IMR-90 (cell line): Measurements from ENCODE around the gene HAAO. TPM values are rescaled to one million over a fixed set of nuclear protein-coding genes. Genes with fewer than 3 reads are reported as not detected.

Experiments used
- ATAC-seq: fragments of 200-7000 bp; cut with Tn5 transposase; 2 replicates; pipeline ENCODE4 v1.9.1; 2020; ENCODE audit warnings: low read depth, mild to moderate bottlenecking, moderate library complexity
- BruUV-seq: library from RNA; stranded (reverse); fragments of 400-500 nt; replicated peaks from 2 replicates; lab custom pipeline; 2021; lab: Mats Ljungman, UMichigan
- CTCF ChIA-PET: fragments of 300-600 bp; formaldehyde crosslinking; extraction: SDS; loops from one replicate; lab custom pipeline; 2021; ENCODE audit warnings: antibody characterized with exemption; lab: Yijun Ruan, JAX
- POLR2A ChIA-PET: fragments of 300-600 bp; sonication (Branson Sonifier 250); formaldehyde crosslinking; loops from one replicate; lab custom pipeline; 2022; ENCODE audit warnings: antibody characterized with exemption; ENCODE audit not compliant: unreplicated experiment; lab: Charles Lee
- DNase-seq: peaks from one replicate; pipeline ENCODE4 v3.0.0; 2013
- H2AFZ ChIP-seq: replicated peaks from 2 replicates; pipeline ENCODE3; 2013; ENCODE audit warnings: low read length, mild to moderate bottlenecking; ENCODE audit not compliant: poor library complexity
- H2AK5ac ChIP-seq: 2 replicates; pipeline ENCODE4 v1.6.1; 2013; ENCODE audit warnings: low read depth, low read length, inconsistent platforms
- H2AK9ac ChIP-seq: replicated peaks from 2 replicates; pipeline ENCODE3; 2013; ENCODE audit warnings: mild to moderate bottlenecking, low read depth, low read length, moderate library complexity; ENCODE audit not compliant: poor library complexity
- H2BK120ac ChIP-seq: 2 replicates; pipeline ENCODE4 v1.6.1; 2013; ENCODE audit warnings: low read depth, low read length, inconsistent platforms
- H2BK15ac ChIP-seq: 3 replicates; pipeline ENCODE4 v1.6.1; 2013; ENCODE audit warnings: low read depth, low read length, inconsistent platforms
- H2BK20ac ChIP-seq: 2 replicates; pipeline ENCODE4 v1.6.1; 2013; ENCODE audit warnings: low read depth, mild to moderate bottlenecking, inconsistent platforms, low read length, moderate library complexity
- H2BK5ac ChIP-seq: 2 replicates; pipeline ENCODE4 v1.6.1; 2013; ENCODE audit warnings: mild to moderate bottlenecking, low read depth, low read length, inconsistent platforms; ENCODE audit not compliant: poor library complexity, severe bottlenecking
- H3K14ac ChIP-seq: replicated peaks from 2 replicates; pipeline ENCODE4 v1.6.1; 2013; ENCODE audit warnings: low read depth, low read length, inconsistent platforms
- H3K18ac ChIP-seq: 2 replicates; pipeline ENCODE4 v1.6.1; 2013; ENCODE audit warnings: low read depth, low read length, control low read depth
- H3K23ac ChIP-seq: 2 replicates; pipeline ENCODE4 v1.6.1; 2013; ENCODE audit warnings: low read depth, low read length, inconsistent platforms
- H3K27ac ChIP-seq: 2 replicates; pipeline ENCODE4 v1.5.1; 2013; ENCODE audit warnings: mild to moderate bottlenecking, control low read depth, low read length; ENCODE audit not compliant: insufficient read depth
- H3K27me3 ChIP-seq: 2 replicates; pipeline ENCODE4 v1.6.1; 2013; ENCODE audit warnings: low read length; ENCODE audit not compliant: control insufficient read depth, insufficient read depth
- H3K36me3 ChIP-seq: 2 replicates; pipeline ENCODE4 v1.6.1; 2013; ENCODE audit warnings: low read length, mixed read lengths; ENCODE audit not compliant: control insufficient read depth, insufficient read depth
- H3K4ac ChIP-seq: 2 replicates; pipeline ENCODE4 v1.6.1; 2013; ENCODE audit warnings: low read depth, low read length, inconsistent platforms
- H3K4me1 ChIP-seq: 2 replicates; pipeline ENCODE4 v1.6.1; 2013; ENCODE audit warnings: low read length, mixed read lengths; ENCODE audit not compliant: control insufficient read depth, insufficient read depth
- H3K4me2 ChIP-seq: 2 replicates; pipeline ENCODE4 v1.6.1; 2013; ENCODE audit warnings: low read depth, mild to moderate bottlenecking, control low read depth, low read length, moderate library complexity
- H3K4me3 ChIP-seq: 2 replicates; pipeline ENCODE4 v1.5.1; 2013; ENCODE audit warnings: low read depth, mild to moderate bottlenecking, control low read depth, low read length, moderate library complexity; ENCODE audit not compliant: insufficient read depth
- H3K56ac ChIP-seq: 2 replicates; pipeline ENCODE4 v1.6.1; 2013; ENCODE audit warnings: low read length, inconsistent platforms; ENCODE audit not compliant: insufficient read depth; ENCODE audit errors: extremely low read depth
- H3K79me1 ChIP-seq, 2 experiments: 2 replicates each; pipeline ENCODE4 v1.6.1; 2013; ENCODE audit warnings: low read length in 2 of 2, inconsistent platforms in 1 of 2, low read depth in 1 of 2
- H3K9ac ChIP-seq: 2 replicates; pipeline ENCODE4 v1.6.1; 2013; ENCODE audit warnings: low read depth, low read length, control low read depth
- H3K9me1 ChIP-seq: 2 replicates; pipeline ENCODE4 v1.6.1; 2013; ENCODE audit warnings: low read length, inconsistent platforms; ENCODE audit not compliant: insufficient read depth
- H3K9me3 ChIP-seq: 2 replicates; pipeline ENCODE4 v1.6.1; 2013; ENCODE audit warnings: low read length; ENCODE audit not compliant: control insufficient read depth, insufficient read depth
- H4K20me1 ChIP-seq: 2 replicates; pipeline ENCODE4 v1.6.1; 2013; ENCODE audit warnings: low read length, inconsistent platforms; ENCODE audit not compliant: insufficient read depth
- H4K5ac ChIP-seq: 2 replicates; pipeline ENCODE4 v1.6.1; 2013; ENCODE audit warnings: mild to moderate bottlenecking, low read depth, low read length, control low read depth
- H4K8ac ChIP-seq, 2 experiments: 2 replicates each; pipeline ENCODE4 v1.6.1; 2013; ENCODE audit warnings: low read depth in 2 of 2, low read length in 2 of 2, control low read depth in 1 of 2, inconsistent platforms in 1 of 2
- H4K91ac ChIP-seq: 2 replicates; pipeline ENCODE4 v1.6.1; 2013; ENCODE audit warnings: low read depth, low read length, inconsistent platforms; ENCODE audit not compliant: insufficient read depth
- BHLHE40 ChIP-seq: fragments of 150-350 bp; IDR thresholded peaks from 2 replicates; pipeline ENCODE4 v1.6.1; 2016; ENCODE audit warnings: mild to moderate bottlenecking, low read depth, low read length
- CEBPB ChIP-seq: IDR thresholded peaks from 2 replicates; pipeline ENCODE4 v1.6.1; 2012; ENCODE audit warnings: low read depth, low read length, improper control_type of control experiment
- CHD1 ChIP-seq: IDR thresholded peaks from 2 replicates; pipeline ENCODE4 v1.6.1; 2012; ENCODE audit warnings: low read depth, low read length, improper control_type of control experiment
- ELK1 ChIP-seq: fragments of 150-350 bp; IDR thresholded peaks from 2 replicates; pipeline ENCODE4 v1.6.1; 2016; ENCODE audit warnings: low read depth, mild to moderate bottlenecking, low read length, moderate library complexity, borderline replicate concordance
- FOS ChIP-seq: fragments of 150-350 bp; IDR thresholded peaks from 2 replicates; pipeline ENCODE4 v1.6.1; 2016; ENCODE audit warnings: low read depth, low read length
- MAFK ChIP-seq: IDR thresholded peaks from 2 replicates; pipeline ENCODE4 v1.6.1; 2012; ENCODE audit warnings: low read depth, low read length, improper control_type of control experiment
- MAZ ChIP-seq: IDR thresholded peaks from 2 replicates; pipeline ENCODE4 v1.6.1; 2012; ENCODE audit warnings: low read depth, mild to moderate bottlenecking, low read length, improper control_type of control experiment, moderate library complexity, borderline replicate concordance
- MXI1 ChIP-seq: IDR thresholded peaks from 2 replicates; pipeline ENCODE4 v1.6.1; 2012; ENCODE audit warnings: low read depth, mild to moderate bottlenecking, low read length, moderate library complexity, borderline replicate concordance
- NFE2L2 ChIP-seq: fragments of 150-350 bp; IDR thresholded peaks from 2 replicates; pipeline ENCODE4 v1.6.1; 2016; ENCODE audit warnings: low read depth, mild to moderate bottlenecking, low read length
- POLR2A ChIP-seq: IDR thresholded peaks from 2 replicates; pipeline ENCODE4 v1.6.1; 2012; ENCODE audit warnings: mild to moderate bottlenecking, low read depth, low read length
- RAD21 ChIP-seq: IDR thresholded peaks from 2 replicates; pipeline ENCODE4 v1.6.1; 2012; ENCODE audit warnings: low read length, improper control_type of control experiment
- RCOR1 ChIP-seq: IDR thresholded peaks from 2 replicates; pipeline ENCODE4 v1.6.1; 2012; ENCODE audit warnings: mild to moderate bottlenecking, low read length, improper control_type of control experiment; ENCODE audit not compliant: insufficient replicate concordance
- RFX5 ChIP-seq: IDR thresholded peaks from 2 replicates; pipeline ENCODE4 v1.8.0; 2012; ENCODE audit warnings: low read depth, mild to moderate bottlenecking, low read length, moderate library complexity
- SMC3 ChIP-seq: fragments of 150-350 bp; IDR thresholded peaks from 2 replicates; pipeline ENCODE4 v1.6.1; 2016; ENCODE audit warnings: low read depth, mild to moderate bottlenecking, antibody characterized with exemption, low read length, moderate library complexity
- USF2 ChIP-seq: fragments of 150-350 bp; IDR thresholded peaks from 2 replicates; pipeline ENCODE4 v1.6.1; 2017; ENCODE audit warnings: mild to moderate bottlenecking, antibody characterized with exemption, low read length, low read depth
- WGBS, 2 experiments: methylation state at CpG; one replicate each; pipeline versions ENCODE4 v1.1.5 to v1.1.7; 2013; ENCODE audit warnings: missing lambda C conversion rate in 2 of 2; ENCODE audit not compliant: insufficient read length in 1 of 2; ENCODE audit errors: extremely low coverage in 2 of 2; 5-methylcytosine and 5-hydroxymethylcytosine counted together
- dilution Hi-C: fragments of 300-500 bp; cut with HindIII; formaldehyde crosslinking; loops from one replicate; pipeline ENCODE4 v1.14.3; 2018; ENCODE audit warnings: low sequenced_read_pairs; ENCODE audit not compliant: unreplicated experiment
- in situ Hi-C: fragments of 300-500 bp; cut with MboI; formaldehyde crosslinking; loops from 3 replicates; pipeline ENCODE4 v1.14.3; 2019; ENCODE audit warnings: low sequenced_read_pairs, inconsistent platforms, mixed read lengths
- intact Hi-C: fragments of 100-400 bp; cut with micrococcal nuclease; formaldehyde crosslinking; loops from 2 replicates; pipeline ENCODE4 v1.10.0; 2022
- polyA plus RNA-seq, 3 experiments: library from polyadenylated mRNA; depleted of rRNA; stranded (reverse); fragments of >200 nt; gene quantifications; 2 replicates each; pipeline ENCODE4 v1.2.3, GENCODE V29; 2012; ENCODE audit warnings: low replicate concordance in 1 of 3
- total RNA-seq: library from RNA; depleted of rRNA; stranded (reverse); fragments of >200 nt; gene quantifications from 2 replicates; pipeline ENCODE4 v1.2.3, GENCODE V29; 2012
- TF ChIP-seq, protein P1 (sequence below): conservative IDR thresholded peaks from 2 replicates; pipeline ENCODE4 v1.5.1; 2012; ENCODE audit warnings: mild to moderate bottlenecking, low read depth, low read length, improper control_type of control experiment

Gene HAAO
- total and polyA plus RNA-seq, 2 of the 4 experiments (the other 2 are of a cell fraction) = 0.05 to 0.18 TPM

DNA sequence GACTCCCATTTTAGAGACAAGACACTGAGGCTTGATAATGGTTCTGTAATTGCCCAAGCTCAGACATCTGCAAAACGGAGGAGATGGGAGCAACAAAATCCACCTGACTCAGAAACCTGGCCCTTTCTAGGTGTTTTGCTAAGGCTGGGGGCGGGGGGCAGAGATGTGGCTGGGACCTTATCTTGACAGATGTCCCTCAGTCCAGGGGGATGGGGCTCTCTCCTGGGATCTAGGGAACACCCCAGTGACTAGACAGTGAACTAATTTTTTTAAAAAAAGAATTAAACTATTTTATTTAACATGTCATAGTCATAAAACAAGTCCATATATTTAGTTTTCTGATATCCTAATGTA is 32.0 kb upstream of the HAAO start:
- no peak overlapping the region for H4K5ac ChIP-seq
- no peak overlapping the region for H4K8ac ChIP-seq
- H3K4me1 ChIP-seq = peaks cover 2% of the 10 kb centered on the region; the same call in 1 of the 2 replicates
- BruUV-seq = no TSS peak
- H3K36me3 ChIP-seq = no peaks in the 10 kb centered on the region
- DNase-seq (no peak), ATAC-seq (no peak)
- in situ Hi-C loops (no loop called here), intact Hi-C loops (loop anchor here (10.0 kb wide), 1 partner anchor 330 kb away; the partner anchor contains the start of gene KCNG3), dilution Hi-C loops (no loop called here)
- H2AK9ac ChIP-seq = no peak overlapping the region
- H2AK5ac ChIP-seq = no peak overlapping the region
- no CpG with 5 or more reads among the region's 2 CpGs for WGBS, 2 experiments
- no peak overlapping the region for H3K56ac ChIP-seq
- H2BK20ac ChIP-seq = no peak overlapping the region
- no peak for TF ChIP-seq SMC3
- TF ChIP-seq MAZ = no peak
- no peak for TF ChIP-seq RAD21
- TF ChIP-seq MXI1 = no peak
- no peak for TF ChIP-seq USF2
- no peak for TF ChIP-seq CEBPB
- TF ChIP-seq ELK1 = no peak
- no peak for TF ChIP-seq BHLHE40
- no peak for TF ChIP-seq RCOR1
- no peak for TF ChIP-seq POLR2A
- no peak for TF ChIP-seq CHD1
- TF ChIP-seq FOS = no peak
- no peak for TF ChIP-seq RFX5
- TF ChIP-seq NFE2L2 = no peak
- TF ChIP-seq, protein P1, sequence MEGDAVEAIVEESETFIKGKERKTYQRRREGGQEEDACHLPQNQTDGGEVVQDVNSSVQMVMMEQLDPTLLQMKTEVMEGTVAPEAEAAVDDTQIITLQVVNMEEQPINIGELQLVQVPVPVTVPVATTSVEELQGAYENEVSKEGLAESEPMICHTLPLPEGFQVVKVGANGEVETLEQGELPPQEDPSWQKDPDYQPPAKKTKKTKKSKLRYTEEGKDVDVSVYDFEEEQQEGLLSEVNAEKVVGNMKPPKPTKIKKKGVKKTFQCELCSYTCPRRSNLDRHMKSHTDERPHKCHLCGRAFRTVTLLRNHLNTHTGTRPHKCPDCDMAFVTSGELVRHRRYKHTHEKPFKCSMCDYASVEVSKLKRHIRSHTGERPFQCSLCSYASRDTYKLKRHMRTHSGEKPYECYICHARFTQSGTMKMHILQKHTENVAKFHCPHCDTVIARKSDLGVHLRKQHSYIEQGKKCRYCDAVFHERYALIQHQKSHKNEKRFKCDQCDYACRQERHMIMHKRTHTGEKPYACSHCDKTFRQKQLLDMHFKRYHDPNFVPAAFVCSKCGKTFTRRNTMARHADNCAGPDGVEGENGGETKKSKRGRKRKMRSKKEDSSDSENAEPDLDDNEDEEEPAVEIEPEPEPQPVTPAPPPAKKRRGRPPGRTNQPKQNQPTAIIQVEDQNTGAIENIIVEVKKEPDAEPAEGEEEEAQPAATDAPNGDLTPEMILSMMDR = no peak
- TF ChIP-seq MAFK = no peak
- POLR2A ChIA-PET = no interaction called here
- no peak overlapping the region for H2BK5ac ChIP-seq
- peaks cover 6% of the 10 kb centered on the region; the same call in 1 of the 2 replicates for H3K9me1 ChIP-seq
- H3K18ac ChIP-seq = no peak overlapping the region
- H4K20me1 ChIP-seq = 0 out of 2 replicates have a peak, but pooled peaks cover 3% of the 10 kb centered on the region
- H2BK120ac ChIP-seq = no peak overlapping the region
- no peak overlapping the region for H3K4me3 ChIP-seq
- H3K14ac ChIP-seq = no peak overlapping the region
- no peak overlapping the region for H3K27ac ChIP-seq
- H3K4me2 ChIP-seq = no peak overlapping the region
- peak overlapping the region; percentile 58 for H2AFZ ChIP-seq
- no peak overlapping the region for H4K91ac ChIP-seq
- CTCF ChIA-PET = interaction anchor here (0.7 to 1.9 kb wide), 2 partner anchors 11 to 30 kb away, joined by 4 to 6 read pairs; no protein-coding TSS in a partner anchor
- no peaks in the 10 kb centered on the region for H3K79me1 ChIP-seq
- no peak overlapping the region for H3K23ac ChIP-seq
- peaks cover 7% of the 10 kb centered on the region for H3K27me3 ChIP-seq
- H3K9me3 ChIP-seq = no peaks in the 10 kb centered on the region
- no peak overlapping the region for H2BK15ac ChIP-seq
- H3K4ac ChIP-seq = no peak overlapping the region
- no peak overlapping the region for H3K9ac ChIP-seq
